ENCODE results near the gene PEX14. TPM values are rescaled to one million over a fixed set of nuclear protein-coding genes. Genes with fewer than 3 reads are reported as not detected.
"Not testable (repeated sequence)": the region's sequence is repeated elsewhere in the genome, so short reads cannot be mapped to it uniquely, and the experiment has no call there.

Gene PEX14
- total RNA-seq, 1 donor from 2014 or later = 23.6 TPM

- intact Hi-C loops (cut with micrococcal nuclease) = no loop called here
These were observed 15.7 kb downstream of the PEX14 start for GRCh38 chr1:10490286-10490970.

GRCh38 chr1:10494418-10494753, 19.6 kb downstream of the PEX14 start:
- intact Hi-C loops (cut with micrococcal nuclease) = loop anchor here (1.0 kb wide), 2 partner anchors 22 to 64 kb away; partner anchors contain the start of genes CENPS and DFFA

- intact Hi-C loops (cut with micrococcal nuclease) = loop anchor here (1.0 to 5.0 kb wide), 6 partner anchors 16 to 517 kb away; partner anchors contain the start of genes CENPS, DFFA and TARDBP
These were observed 20.2 kb downstream of the PEX14 start for GRCh38 chr1:10494754-10495474.

- intact Hi-C loops (cut with micrococcal nuclease) = loop anchor here (1.0 to 5.0 kb wide), 4 partner anchors 16 to 517 kb away; partner anchors contain the start of gene TARDBP
These were observed 20.7 kb downstream of the PEX14 start for GRCh38 chr1:10495475-10495817.

GRCh38 chr1:10495952-10496351, 21.2 kb downstream of the PEX14 start:
- intact Hi-C loops (cut with micrococcal nuclease) = loop anchor here (1.0 to 5.0 kb wide), 4 partner anchors 15 to 516 kb away; partner anchors contain the start of gene TARDBP

- intact Hi-C loops (cut with micrococcal nuclease) = loop anchor here (5.0 kb wide), 2 partner anchors 445 to 515 kb away; partner anchors contain the start of gene TARDBP
These were observed 22.4 kb downstream of the PEX14 start for GRCh38 chr1:10497109-10497508.

- intact Hi-C loops (cut with micrococcal nuclease) = loop anchor here (5.0 kb wide), 2 partner anchors 444 to 514 kb away; partner anchors contain the start of gene TARDBP
These were observed 23.5 kb downstream of the PEX14 start for GRCh38 chr1:10498231-10498630.

GRCh38 chr1:10502206-10502605, 27.5 kb downstream of the PEX14 start:
- intact Hi-C loops (cut with micrococcal nuclease) = no loop called here

GRCh38 chr1:10504249-10504648, 29.5 kb downstream of the PEX14 start:
- intact Hi-C loops (cut with micrococcal nuclease) = no loop called here

GRCh38 chr1:10506046-10506676, 31.4 kb downstream of the PEX14 start:
- intact Hi-C loops (cut with micrococcal nuclease) = not testable (repeated sequence)

- intact Hi-C loops (cut with micrococcal nuclease) = loop anchor here (1.0 kb wide), 1 partner anchor 361 kb away; no protein-coding TSS in a partner anchor
These were observed 31.9 kb downstream of the PEX14 start for GRCh38 chr1:10506677-10507047.

- intact Hi-C loops (cut with micrococcal nuclease) = loop anchor here (1.0 kb wide), 1 partner anchor 360 kb away; no protein-coding TSS in a partner anchor
These were observed 32.5 kb downstream of the PEX14 start for GRCh38 chr1:10507111-10507879.

GRCh38 chr1:10508511-10508951, 33.8 kb downstream of the PEX14 start:
- intact Hi-C loops (cut with micrococcal nuclease) = no loop called here

- intact Hi-C loops (cut with micrococcal nuclease) = loop anchor here (2.0 to 5.0 kb wide), 2 partner anchors 183 to 432 kb away; no protein-coding TSS in a partner anchor
These were observed 35.2 kb downstream of the PEX14 start for GRCh38 chr1:10509809-10510509.

GRCh38 chr1:10510520-10511493, 36.1 kb downstream of the PEX14 start:
- intact Hi-C loops (cut with micrococcal nuclease) = loop anchor here (1.0 to 5.0 kb wide), 4 partner anchors 16 to 431 kb away; partner anchors contain the start of gene PEX14

GRCh38 chr1:10511494-10511885, 36.7 kb downstream of the PEX14 start:
- intact Hi-C loops (cut with micrococcal nuclease) = loop anchor here (1.0 to 5.0 kb wide), 4 partner anchors 16 to 431 kb away; partner anchors contain the start of gene PEX14

GRCh38 chr1:10513199-10513598, 38.4 kb downstream of the PEX14 start:
- intact Hi-C loops (cut with micrococcal nuclease) = loop anchor here (5.0 kb wide), 1 partner anchor 429 kb away; no protein-coding TSS in a partner anchor

GRCh38 chr1:10514490-10515235, 39.9 kb downstream of the PEX14 start:
- intact Hi-C loops (cut with micrococcal nuclease) = loop anchor here (5.0 kb wide), 1 partner anchor 428 kb away; no protein-coding TSS in a partner anchor
